Measurements from ENCODE around the gene FAM149A. TPM values are rescaled to one million over a fixed set of nuclear protein-coding genes. Genes with fewer than 3 reads are reported as not detected.

The FAM149A gene
- total RNA-seq, 6 experiments from 2014 or later, result not detected

- Mint-ChIP-seq H3K4me3 (no peak overlapping the region), H3K9me3 (peaks cover 7% of the 10 kb centered on the region), H3K27ac (no peak overlapping the region), H3K27me3 (ENCODE audit: insufficient read depth) (peaks cover 18% of the 10 kb centered on the region), H3K36me3 (ENCODE audit: low read depth) (no peaks in the 10 kb centered on the region), H3K4me1 (ENCODE audit: low read depth) (peaks cover 4% of the 10 kb centered on the region; the same call in 1 of the 2 replicates)
- no peak for DNase-seq
- no peak for TF ChIP-seq CTCF (IDR thresholded peaks at IDR 0.05)
Observed at GRCh38 chr4:186095406-186095805, 9.1 kb upstream of the FAM149A start.

GRCh38 chr4:186096681-186097165, 7.8 kb upstream of the FAM149A start:
- Mint-ChIP-seq H3K27me3 (ENCODE audit: insufficient read depth) (peaks cover 10% of the 10 kb centered on the region), H3K9me3 (no peaks in the 10 kb centered on the region; the same call in 1 of the 2 replicates), H3K4me3 (no peak overlapping the region), H3K4me1 (ENCODE audit: low read depth) (peaks cover 4% of the 10 kb centered on the region; the same call in 1 of the 2 replicates), H3K27ac (no peak overlapping the region), H3K36me3 (ENCODE audit: low read depth) (no peaks in the 10 kb centered on the region)
- no peak for TF ChIP-seq CTCF (IDR thresholded peaks at IDR 0.05)
- DNase-seq, result no peak

GRCh38 chr4:186097386-186097785, 7.1 kb upstream of the FAM149A start:
- Mint-ChIP-seq H3K36me3 (ENCODE audit: low read depth) (no peaks in the 10 kb centered on the region), H3K27me3 (ENCODE audit: insufficient read depth) (peaks cover 13% of the 10 kb centered on the region), H3K9me3 (no peaks in the 10 kb centered on the region; the same call in 1 of the 2 replicates), H3K4me1 (ENCODE audit: low read depth) (peaks cover 4% of the 10 kb centered on the region; the same call in 1 of the 2 replicates), H3K4me3 (no peak overlapping the region), H3K27ac (no peak overlapping the region)
- TF ChIP-seq CTCF (IDR thresholded peaks at IDR 0.05), result no peak
- DNase-seq, result no peak

GRCh38 chr4:186102931-186103330, 1.6 kb upstream of the FAM149A start:
- Mint-ChIP-seq H3K4me1 (ENCODE audit: low read depth) (no peaks in the 10 kb centered on the region), H3K4me3 (no peak overlapping the region), H3K36me3 (ENCODE audit: low read depth) (0 out of 2 replicates have a peak, but pooled peaks cover 3% of the 10 kb centered on the region), H3K27me3 (ENCODE audit: insufficient read depth) (peaks cover 20% of the 10 kb centered on the region), H3K9me3 (peaks cover 4% of the 10 kb centered on the region; the same call in 1 of the 2 replicates), H3K27ac (no peak overlapping the region)
- no peak for TF ChIP-seq CTCF (IDR thresholded peaks at IDR 0.05)
- DNase-seq, result no peak

GRCh38 chr4:186104890-186105646, 564 bp downstream of the FAM149A start:
- H3K27ac Mint-ChIP-seq, result no peak overlapping the region
- TF ChIP-seq CTCF (IDR thresholded peaks at IDR 0.05), result no peak
- no peaks in the 10 kb centered on the region for H3K4me1 Mint-ChIP-seq (ENCODE audit: low read depth)
- H3K9me3 Mint-ChIP-seq, result peaks cover 4% of the 10 kb centered on the region; the same call in 1 of the 2 replicates
- peaks cover 22% of the 10 kb centered on the region for H3K27me3 Mint-ChIP-seq (ENCODE audit: insufficient read depth)
- H3K36me3 Mint-ChIP-seq (ENCODE audit: low read depth), result 0 out of 2 replicates have a peak, but pooled peaks cover 3% of the 10 kb centered on the region
- no peak overlapping the region for H3K4me3 Mint-ChIP-seq
- no peak for DNase-seq
